ENCODE data around the gene ARPC1A.
"Not testable (repeated sequence)": the region's sequence is repeated elsewhere in the genome, so short reads cannot be mapped to it uniquely, and the experiment has no call there.

The ARPC1A gene

DNA sequence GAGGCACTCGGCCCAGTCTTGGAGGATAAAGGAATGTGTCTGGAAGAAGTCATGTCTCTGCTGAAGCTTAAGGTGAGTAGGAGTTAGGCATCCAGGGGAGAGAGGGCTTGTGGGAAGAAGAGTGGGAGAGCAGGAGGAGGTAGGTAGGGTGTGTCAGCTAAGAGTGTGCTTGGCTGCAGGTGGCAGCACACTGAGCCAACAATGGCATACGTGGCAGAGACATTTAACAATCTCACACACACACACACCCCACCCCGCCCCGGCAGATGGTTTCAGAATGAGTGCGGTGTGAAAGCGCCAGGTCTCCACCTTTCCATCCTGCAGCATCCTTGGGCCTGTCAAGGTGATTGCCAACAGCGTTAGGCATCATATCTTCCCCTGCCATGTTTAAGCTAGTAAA lies 11.2 kb upstream of the ARPC1A start:
- in situ Hi-C loops (cut with MboI; ENCODE audit: low sequenced_read_pairs, unreplicated experiment) = loop anchor here (5.0 kb wide), 1 partner anchor 272 kb away; no protein-coding TSS in a partner anchor
- DNase-seq (ENCODE audit: low spot score) = peak; percentile 47
- no peak for TF ChIP-seq CTCF (IDR thresholded peaks at IDR 0.05; ENCODE audit: borderline replicate concordance, control extremely low read depth, extremely low read depth, insufficient read depth, missing control alignments)

GRCh38 chr7:99320371-99320770 lies 5.3 kb upstream of the ARPC1A start:
- TF ChIP-seq CTCF (IDR thresholded peaks at IDR 0.05; ENCODE audit: borderline replicate concordance, control extremely low read depth, extremely low read depth, insufficient read depth, missing control alignments) = no peak
- in situ Hi-C loops (cut with MboI; ENCODE audit: low sequenced_read_pairs, unreplicated experiment) = no loop called here
- DNase-seq (ENCODE audit: low spot score) = no peak

GRCh38 chr7:99322659-99323058 lies 3.0 kb upstream of the ARPC1A start:
- in situ Hi-C loops (cut with MboI; ENCODE audit: low sequenced_read_pairs, unreplicated experiment); DNase-seq (ENCODE audit: low spot score): not testable (repeated sequence)

GRCh38 chr7:99324559-99324958 lies 1.1 kb upstream of the ARPC1A start:
- TF ChIP-seq CTCF (IDR thresholded peaks at IDR 0.05; ENCODE audit: borderline replicate concordance, control extremely low read depth, extremely low read depth, insufficient read depth, missing control alignments) = no peak
- in situ Hi-C loops (cut with MboI; ENCODE audit: low sequenced_read_pairs, unreplicated experiment) = no loop called here
- DNase-seq (ENCODE audit: low spot score) = no peak

DNA sequence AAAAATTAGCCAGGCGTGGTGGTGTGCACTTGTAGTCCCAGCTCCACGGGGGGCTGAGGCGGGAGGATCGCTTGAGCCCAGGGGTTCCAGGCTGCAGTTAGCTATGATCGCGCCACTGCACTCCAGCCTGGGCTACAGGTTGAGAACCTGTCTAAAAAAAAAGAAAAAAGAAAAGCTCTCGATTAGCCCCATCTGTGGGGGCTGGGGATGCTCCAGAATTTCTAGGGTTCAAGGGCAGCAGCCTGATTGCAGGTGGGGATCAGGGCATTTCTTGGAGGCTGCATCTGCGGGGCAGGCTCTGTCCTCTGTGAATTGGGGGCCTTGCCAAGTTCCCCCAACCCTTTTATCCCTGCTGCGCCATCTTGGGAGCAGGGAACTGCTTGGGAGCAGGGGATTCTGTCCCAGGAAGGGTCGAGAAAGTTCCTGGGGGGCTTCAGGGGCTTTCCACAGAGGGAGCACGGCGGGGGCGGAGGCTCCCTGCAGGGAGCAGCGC lies 651 bp upstream of the ARPC1A start:
- in situ Hi-C loops (cut with MboI; ENCODE audit: low sequenced_read_pairs, unreplicated experiment) = no loop called here
- TF ChIP-seq CTCF (IDR thresholded peaks at IDR 0.05; ENCODE audit: borderline replicate concordance, control extremely low read depth, extremely low read depth, insufficient read depth, missing control alignments) = no peak
- DNase-seq (ENCODE audit: low spot score) = no peak

GRCh38 chr7:99326408-99326782 lies 697 bp downstream of the ARPC1A start:
- TF ChIP-seq CTCF (IDR thresholded peaks at IDR 0.05; ENCODE audit: borderline replicate concordance, control extremely low read depth, extremely low read depth, insufficient read depth, missing control alignments) = no peak
- in situ Hi-C loops (cut with MboI; ENCODE audit: low sequenced_read_pairs, unreplicated experiment) = no loop called here
- no peak for DNase-seq (ENCODE audit: low spot score)

- in situ Hi-C loops (cut with MboI; ENCODE audit: low sequenced_read_pairs, unreplicated experiment); DNase-seq (ENCODE audit: low spot score): not testable (repeated sequence)
These were observed 4.7 kb downstream of the ARPC1A start for GRCh38 chr7:99330314-99330961.

- no peak for DNase-seq (ENCODE audit: low spot score)
- TF ChIP-seq CTCF (IDR thresholded peaks at IDR 0.05; ENCODE audit: borderline replicate concordance, control extremely low read depth, extremely low read depth, insufficient read depth, missing control alignments) = no peak
- in situ Hi-C loops (cut with MboI; ENCODE audit: low sequenced_read_pairs, unreplicated experiment) = no loop called here
These were observed 5.3 kb downstream of the ARPC1A start for GRCh38 chr7:99331002-99331401.

All from GM13976 (cell line).